DND-41 (cell line): ENCODE data around the gene ZBED5.

Experiments used
- ATAC-seq: fragments of 200-7000 bp; cut with Tn5 transposase; 3 replicates; pipeline ENCODE4 v1.9.1; 2021; ENCODE audit warnings: low read depth; ENCODE audit not compliant: insufficient read depth
- DNase-seq: peaks from one replicate; pipeline ENCODE4 v3.0.0-alpha.2; 2020
- H2AFZ ChIP-seq: 2 replicates; pipeline ENCODE4 v1.6.0; 2012; ENCODE audit warnings: low read depth, low read length
- H3K27ac ChIP-seq: 2 replicates; pipeline ENCODE4 v1.5.1; 2012; ENCODE audit warnings: low read length, inconsistent platforms
- H3K27me3 ChIP-seq: fragments of 200-600 bp; sonication (generic); 2 replicates; pipeline ENCODE4 v1.6.0; 2012; ENCODE audit warnings: low read length, mild to moderate bottlenecking, inconsistent platforms; ENCODE audit not compliant: insufficient read depth, poor library complexity
- H3K36me3 ChIP-seq: 2 replicates; pipeline ENCODE4 v1.5.1; 2012; ENCODE audit warnings: low read length, inconsistent platforms; ENCODE audit not compliant: insufficient read depth
- H3K4me1 ChIP-seq: 2 replicates; pipeline ENCODE4 v1.5.1; 2012; ENCODE audit warnings: mild to moderate bottlenecking, low read length; ENCODE audit not compliant: insufficient read depth
- H3K4me2 ChIP-seq: 2 replicates; pipeline ENCODE4 v1.6.0; 2012; ENCODE audit warnings: mild to moderate bottlenecking, moderate library complexity, low read length, inconsistent platforms; ENCODE audit not compliant: insufficient read depth
- H3K4me3 ChIP-seq, 2 experiments: fragments of 200-600 bp in 1 of 2; shearing (Covaris generic) in 1 of 2; 2 replicates each; pipeline ENCODE4 v1.5.1; 2012 to 2016; ENCODE audit warnings: inconsistent platforms in 2 of 2, low read length in 2 of 2, mild to moderate bottlenecking in 2 of 2, low read depth in 1 of 2, moderate library complexity in 1 of 2
- H3K79me2 ChIP-seq: 2 replicates; pipeline ENCODE4 v1.6.0; 2012; ENCODE audit warnings: low read length, inconsistent platforms; ENCODE audit not compliant: insufficient read depth
- H3K9ac ChIP-seq: 2 replicates; pipeline ENCODE4 v1.6.0; 2012; ENCODE audit warnings: low read depth, mild to moderate bottlenecking, inconsistent platforms, low read length, moderate library complexity
- H3K9me3 ChIP-seq: 2 replicates; pipeline ENCODE4 v1.5.1; 2012; ENCODE audit warnings: low read length, moderate library complexity, mild to moderate bottlenecking, inconsistent platforms; ENCODE audit not compliant: insufficient read depth, severe bottlenecking
- H4K20me1 ChIP-seq: 2 replicates; pipeline ENCODE4 v1.6.0; 2012; ENCODE audit warnings: low read length; ENCODE audit not compliant: insufficient read depth
- CTCF ChIP-seq: IDR thresholded peaks from 2 replicates; pipeline ENCODE4 v1.5.1; 2012; ENCODE audit warnings: borderline replicate concordance, low read length, moderate library complexity, mild to moderate bottlenecking; ENCODE audit not compliant: poor library complexity, severe bottlenecking; ENCODE audit errors: extremely low read depth
- EZH2 ChIP-seq: IDR thresholded peaks from 3 replicates; pipeline ENCODE4 v1.6.1; 2012; ENCODE audit warnings: borderline replicate concordance, low read depth, mild to moderate bottlenecking, moderate library complexity, low read length, inconsistent platforms; ENCODE audit not compliant: severe bottlenecking

ZBED5 gene

DNA sequence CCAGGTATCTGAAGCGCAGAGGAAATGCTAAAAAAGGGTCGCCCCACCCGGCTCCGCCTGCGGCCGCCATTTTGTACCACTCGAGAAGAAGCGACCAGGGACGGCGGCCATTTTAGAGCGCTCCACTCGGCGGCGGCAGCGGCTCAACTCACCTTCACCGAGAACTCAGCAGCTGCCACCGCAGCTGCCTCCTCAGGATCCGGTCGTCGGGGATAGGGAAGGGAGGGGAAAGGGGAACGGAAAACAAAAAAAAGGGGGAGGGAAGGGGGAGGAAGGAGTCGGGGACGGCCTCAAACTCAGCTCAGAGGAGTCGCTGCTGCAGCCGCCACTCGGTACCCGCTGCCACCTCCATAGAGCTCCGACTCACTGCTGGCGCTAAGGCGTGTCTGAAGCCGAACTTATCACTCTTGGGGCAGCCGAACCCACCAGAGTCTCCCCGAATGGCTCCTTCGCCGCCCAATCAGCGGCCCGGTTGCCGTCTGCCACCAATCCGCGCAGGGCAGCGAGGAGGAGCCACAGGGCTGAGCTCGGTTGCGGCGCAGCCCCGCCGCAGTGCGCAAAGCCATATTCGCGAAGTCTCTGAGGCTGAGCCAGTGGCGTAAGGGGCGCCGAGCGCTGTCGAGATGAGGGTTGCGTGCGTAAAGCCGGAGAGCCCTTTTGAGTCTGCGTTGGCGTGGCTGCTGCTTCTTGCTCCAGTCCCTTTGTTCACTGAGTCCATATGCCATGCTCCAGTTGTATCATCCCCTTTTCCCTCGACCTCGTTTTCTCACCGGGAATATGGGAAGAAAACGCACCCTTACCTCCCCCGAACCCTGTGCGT is 49.1 kb downstream of the ZBED5 start, which contains the start of gene EIF4G2:
TSS of gene EIF4G2 (minus strand) at position 374 of the 820 bp plus-strand sequence.
- peaks cover 29% of the 10 kb centered on the region; the same call in 1 of the 2 replicates for H4K20me1 ChIP-seq
- H3K4me1 ChIP-seq, result peaks cover 49% of the 10 kb centered on the region
- H3K4me2 ChIP-seq, result peak within 1 kb of the TSS; percentile 87
- H3K79me2 ChIP-seq, result peaks cover 50% of the 10 kb centered on the region
- H3K9ac ChIP-seq, result peak within 1 kb of the TSS; percentile 100
- TF ChIP-seq CTCF, result no peak
- no peak for TF ChIP-seq EZH2
- ATAC-seq (peak; percentile 91), DNase-seq (peak; percentile 98)
- peak within 1 kb of the TSS; percentile 94 for H2AFZ ChIP-seq
- no peaks in the 10 kb centered on the region for H3K9me3 ChIP-seq
- peaks cover 45% of the 10 kb centered on the region for H3K36me3 ChIP-seq
- peak within 1 kb of the TSS; percentile 80 to 92 for H3K4me3 ChIP-seq
- H3K27ac ChIP-seq, result peak within 1 kb of the TSS; percentile 99
- H3K27me3 ChIP-seq, result no peaks in the 10 kb centered on the region

GRCh38 chr11:10808235-10808552 is 49.7 kb downstream of the ZBED5 start:
- H3K4me3 ChIP-seq, result peak overlapping the region; percentile 80 to 92
- H3K27ac ChIP-seq, result peak overlapping the region; percentile 99
- H3K27me3 ChIP-seq, result no peaks in the 10 kb centered on the region
- H3K36me3 ChIP-seq, result peaks cover 51% of the 10 kb centered on the region
- H3K9me3 ChIP-seq, result no peaks in the 10 kb centered on the region
- peaks cover 34% of the 10 kb centered on the region; the same call in 1 of the 2 replicates for H4K20me1 ChIP-seq
- H3K9ac ChIP-seq, result peak overlapping the region; percentile 100
- peak overlapping the region; percentile 76 for H3K4me2 ChIP-seq
- H2AFZ ChIP-seq, result peak overlapping the region; percentile 84
- ATAC-seq, result no peak
- TF ChIP-seq CTCF, result no peak
- no peak for TF ChIP-seq EZH2
- no peak for DNase-seq
- peaks cover 55% of the 10 kb centered on the region for H3K79me2 ChIP-seq
- peaks cover 55% of the 10 kb centered on the region for H3K4me1 ChIP-seq

- Histone ChIP-seq H4K20me1 (peaks cover 34% of the 10 kb centered on the region; the same call in 1 of the 2 replicates), H3K4me3 (peak overlapping the region; percentile 80 to 92), H3K4me1 (peaks cover 57% of the 10 kb centered on the region), H3K27me3 (no peaks in the 10 kb centered on the region), H3K36me3 (peaks cover 56% of the 10 kb centered on the region), H2AFZ (peak overlapping the region; percentile 84), H3K27ac (peak overlapping the region; percentile 99), H3K9ac (peak overlapping the region; percentile 100), H3K9me3 (no peaks in the 10 kb centered on the region), H3K4me2 (peak overlapping the region; percentile 76), H3K79me2 (peaks cover 55% of the 10 kb centered on the region)
- TF ChIP-seq CTCF (no peak), EZH2 (no peak)
- peak; percentile 8; the same call in 2 of the 3 replicates for ATAC-seq
- DNase-seq, result peak; percentile 69
These were observed 50.2 kb downstream of the ZBED5 start for GRCh38 chr11:10807493-10808234.
